GM23248 (cell line): ENCODE data around the gene TAB2. TPM values are rescaled to one million over a fixed set of nuclear protein-coding genes. Genes with fewer than 3 reads are reported as not detected.

ENCODE experiments used
- DNase-seq: peaks from one replicate; pipeline ENCODE4 v3.0.0-alpha.2; 2015
- H2AFZ ChIP-seq: fragments of 200-600 bp; sonication (generic); 2 replicates; pipeline ENCODE4 v1.6.1; 2016; ENCODE audit warnings: antibody characterized with exemption
- H3F3A ChIP-seq: fragments of 200-600 bp; sonication (generic); 2 replicates; pipeline ENCODE4 v1.6.1; 2016; ENCODE audit warnings: mild to moderate bottlenecking, antibody characterized with exemption, mixed run types; ENCODE audit not compliant: insufficient read depth
- H3K27ac ChIP-seq: fragments of 200-600 bp; sonication (generic); 2 replicates; pipeline ENCODE4 v1.5.1; 2016; ENCODE audit warnings: mild to moderate bottlenecking
- H3K27me3 ChIP-seq: fragments of 200-600 bp; sonication (generic); replicated peaks from 2 replicates; pipeline ENCODE4 v1.6.1; 2016; ENCODE audit warnings: mild to moderate bottlenecking; ENCODE audit not compliant: insufficient read depth
- H3K36me3 ChIP-seq: fragments of 200-600 bp; sonication (generic); 2 replicates; pipeline ENCODE4 v1.6.1; 2016; ENCODE audit warnings: low read depth, mild to moderate bottlenecking
- H3K4me1 ChIP-seq: fragments of 200-600 bp; sonication (generic); 2 replicates; pipeline ENCODE4 v1.6.1; 2016; ENCODE audit warnings: mild to moderate bottlenecking; ENCODE audit not compliant: insufficient read depth
- H3K4me2 ChIP-seq: fragments of 200-600 bp; sonication (generic); one replicate; pipeline ENCODE4 v1.6.1; 2016; ENCODE audit warnings: mild to moderate bottlenecking; ENCODE audit not compliant: unreplicated experiment
- H3K4me3 ChIP-seq: fragments of 200-600 bp; sonication (generic); 2 replicates; pipeline ENCODE4 v1.5.1; 2016; ENCODE audit warnings: mild to moderate bottlenecking
- H3K79me2 ChIP-seq: fragments of 200-600 bp; sonication (generic); 2 replicates; pipeline ENCODE4 v1.6.1; 2016; ENCODE audit warnings: mild to moderate bottlenecking; ENCODE audit not compliant: insufficient read depth
- H3K9ac ChIP-seq: fragments of 200-600 bp; sonication (generic); 2 replicates; pipeline ENCODE4 v1.6.1; 2016; ENCODE audit warnings: mild to moderate bottlenecking
- H3K9me2 ChIP-seq: fragments of 200-600 bp; sonication (generic); 2 replicates; pipeline ENCODE4 v1.6.1; 2016; ENCODE audit warnings: mixed run types, mild to moderate bottlenecking, moderate library complexity; ENCODE audit not compliant: insufficient read depth
- H3K9me3 ChIP-seq: fragments of 200-600 bp; sonication (generic); one replicate; pipeline ENCODE4 v1.6.1; 2017; ENCODE audit warnings: low read depth
- H4K20me1 ChIP-seq: fragments of 200-600 bp; sonication (generic); 2 replicates; pipeline ENCODE4 v1.6.0; 2016; ENCODE audit not compliant: insufficient read depth
- EZH2 ChIP-seq: fragments of 200-600 bp; sonication (generic); IDR thresholded peaks from 2 replicates; pipeline ENCODE4 v1.6.1; 2018; ENCODE audit warnings: antibody characterized with exemption, mild to moderate bottlenecking; ENCODE audit not compliant: insufficient read depth, poor library complexity, severe bottlenecking
- EZH2phosphoT487 ChIP-seq: fragments of 200-600 bp; sonication (generic); IDR thresholded peaks from 2 replicates; pipeline ENCODE4 v1.6.1; 2018; ENCODE audit warnings: antibody characterized with exemption, moderate library complexity, mild to moderate bottlenecking, low read depth; ENCODE audit not compliant: insufficient read depth
- WGBS, 2 experiments: methylation state at CpG; one replicate each; pipeline ENCODE4 v1.1.6; 2015 to 2017; ENCODE audit warnings: low lambda C conversion rate in 2 of 2, low coverage in 1 of 2; ENCODE audit errors: missing lambda C conversion rate in 2 of 2; 5-methylcytosine and 5-hydroxymethylcytosine counted together
- in situ Hi-C: fragments of 300-500 bp; cut with MboI; formaldehyde crosslinking; loops from 2 replicates; pipeline ENCODE4 v1.15.0; 2020
- polyA plus RNA-seq: library from polyadenylated mRNA; unstranded; fragments of >200 nt; fragmentation: Nextera tagmentation; extraction: Ambion mirVana; gene quantifications from 2 replicates; pipeline ENCODE4 v1.2.1, GENCODE V29; 2016
- total RNA-seq: library from RNA; depleted of rRNA; stranded (reverse); fragments of >200 nt; shearing (Covaris generic); gene quantifications from 2 replicates; pipeline ENCODE4 v1.2.3, GENCODE V29; 2014

The TAB2 gene
- total and polyA plus RNA-seq, 2 experiments from 2014 or later = 11.6 to 28.4 TPM

- no peak for TF ChIP-seq EZH2
- TF ChIP-seq EZH2phosphoT487 = no peak
- no peaks in the 10 kb centered on the region for H3K79me2 ChIP-seq
- H3K4me2 ChIP-seq = peak overlapping the region; percentile 74
- DNase-seq = peak; percentile 72
- no peaks in the 10 kb centered on the region for H4K20me1 ChIP-seq
- peak overlapping the region; percentile 76 for H2AFZ ChIP-seq
- in situ Hi-C loops = no loop called here
- peaks cover 18% of the 10 kb centered on the region for H3K4me1 ChIP-seq
- H3K4me3 ChIP-seq = peak overlapping the region; percentile 61
- H3K27ac ChIP-seq = no peak overlapping the region
- no peaks in the 10 kb centered on the region for H3K9me2 ChIP-seq
- no peaks in the 10 kb centered on the region for H3K9me3 ChIP-seq
- peak overlapping the region; percentile 58 for H3K9ac ChIP-seq
- 25 to 42% methylated on average over 28 to 47 of the region's 47 CpGs for WGBS, 2 experiments
- no peaks in the 10 kb centered on the region for H3K27me3 ChIP-seq
- H3K36me3 ChIP-seq = no peaks in the 10 kb centered on the region
- H3F3A ChIP-seq = peaks cover 12% of the 10 kb centered on the region; the same call in 1 of the 2 replicates
Measured at GRCh38 chr6:149451376-149452036, 134.0 kb downstream of the TAB2 start.

- H4K20me1 ChIP-seq = no peaks in the 10 kb centered on the region
- no peaks in the 10 kb centered on the region for H3K36me3 ChIP-seq
- H3K27me3 ChIP-seq = no peaks in the 10 kb centered on the region
- H3K4me1 ChIP-seq = peaks cover 18% of the 10 kb centered on the region
- 96 to 99% methylated on average over 13 of the region's 13 CpGs for WGBS, 2 experiments
- no peaks in the 10 kb centered on the region for H3K9me3 ChIP-seq
- H3K79me2 ChIP-seq = no peaks in the 10 kb centered on the region
- no peak overlapping the region for H2AFZ ChIP-seq
- no peak for TF ChIP-seq EZH2phosphoT487
- no peak for TF ChIP-seq EZH2
- peaks cover 12% of the 10 kb centered on the region; the same call in 1 of the 2 replicates for H3F3A ChIP-seq
- no peak overlapping the region for H3K9ac ChIP-seq
- no peak overlapping the region for H3K4me3 ChIP-seq
- H3K27ac ChIP-seq = no peak overlapping the region
- no peaks in the 10 kb centered on the region for H3K9me2 ChIP-seq
- no peak overlapping the region for H3K4me2 ChIP-seq
- in situ Hi-C loops = no loop called here
- no peak for DNase-seq
Measured at GRCh38 chr6:149452037-149452939, 134.8 kb downstream of the TAB2 start.

- Histone ChIP-seq H3K4me2 (peak overlapping the region; percentile 70), H3K9me2 (no peaks in the 10 kb centered on the region), H3K27me3 (no peaks in the 10 kb centered on the region), H3K9me3 (no peaks in the 10 kb centered on the region), H4K20me1 (no peaks in the 10 kb centered on the region), H3K36me3 (no peaks in the 10 kb centered on the region), H3F3A (peaks cover 12% of the 10 kb centered on the region; the same call in 1 of the 2 replicates), H3K27ac (peak overlapping the region; percentile 42), H3K4me1 (peaks cover 18% of the 10 kb centered on the region), H3K79me2 (no peaks in the 10 kb centered on the region), H3K9ac (peak overlapping the region; percentile 42; the same call in 1 of the 2 replicates), H3K4me3 (0 out of 2 replicates have a peak overlapping the region, but pooled peaks have one; percentile 18), H2AFZ (peak overlapping the region; percentile 69)
- 73 to 78% methylated on average over 6 of the region's 6 CpGs for WGBS, 2 experiments
- TF ChIP-seq EZH2phosphoT487 = no peak
- TF ChIP-seq EZH2 = no peak
- peak; percentile 20 for DNase-seq
- in situ Hi-C loops = no loop called here
Measured at GRCh38 chr6:149453597-149454345, 136.3 kb downstream of the TAB2 start.
